Stimulated activated CD4-positive, alpha-beta T cell treated with anti-CD3 and anti-CD28 coated beads, TNF-alpha, amount 100 ng/mL, for 1 hour (primary cell): ENCODE measurements around the gene CD300LB.
"Not testable (repeated sequence)": the region's sequence is repeated elsewhere in the genome, so short reads cannot be mapped to it uniquely, and the experiment has no call there.

ENCODE experiments used
- DNase-seq, 3 donors: peaks; one replicate each; pipeline ENCODE4 v3.0.0-alpha.2; 2020; ENCODE audit warnings: low read depth in 3 of 3, low spot score in 1 of 3

The CD300LB gene

GRCh38 chr17:74531231-74531761 lies at the start of gene CD300LB:
TSS of gene CD300LB (minus strand) at chr17:74531475. CDS start at chr17:74531350, 125 bp downstream.
- no peak for DNase-seq

- DNase-seq = no peak
These were observed 48.6 kb upstream of the CD300LB start for GRCh38 chr17:74579900-74580299.

- no peak for DNase-seq
These were observed 47.7 kb upstream of the CD300LB start for GRCh38 chr17:74578979-74579378.

DNA sequence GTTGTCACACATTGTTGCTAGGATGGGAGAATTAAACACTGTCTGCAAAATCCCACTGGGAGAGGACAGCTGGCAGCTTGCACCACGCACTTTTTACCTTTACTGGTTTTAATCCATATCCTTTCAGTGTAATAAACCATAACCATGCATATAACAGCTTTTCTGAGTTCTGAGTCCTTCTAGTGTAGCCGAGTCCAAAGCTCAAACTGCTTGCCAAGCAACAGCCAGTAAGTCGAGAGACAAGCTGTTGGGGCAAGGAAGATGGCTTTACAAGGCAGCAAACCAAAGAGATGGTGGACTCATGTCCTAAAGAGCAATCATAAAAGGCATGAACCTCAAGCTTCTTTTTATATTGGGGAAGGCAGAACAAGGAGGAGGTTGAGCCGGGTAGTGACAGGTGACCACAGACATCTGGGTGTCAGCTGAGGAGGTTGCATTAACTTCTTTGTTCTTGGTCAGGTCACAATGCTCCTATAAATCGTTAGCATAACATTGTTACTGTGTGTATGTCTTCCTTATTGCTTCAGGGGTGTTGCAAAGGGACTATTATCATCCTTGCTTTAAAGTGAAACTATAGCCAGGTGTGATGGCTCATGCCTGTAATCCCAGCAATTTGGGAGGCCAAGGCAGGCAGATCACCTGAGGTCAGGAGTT lies 43.3 kb upstream of the CD300LB start:
- no peak for DNase-seq

DNA sequence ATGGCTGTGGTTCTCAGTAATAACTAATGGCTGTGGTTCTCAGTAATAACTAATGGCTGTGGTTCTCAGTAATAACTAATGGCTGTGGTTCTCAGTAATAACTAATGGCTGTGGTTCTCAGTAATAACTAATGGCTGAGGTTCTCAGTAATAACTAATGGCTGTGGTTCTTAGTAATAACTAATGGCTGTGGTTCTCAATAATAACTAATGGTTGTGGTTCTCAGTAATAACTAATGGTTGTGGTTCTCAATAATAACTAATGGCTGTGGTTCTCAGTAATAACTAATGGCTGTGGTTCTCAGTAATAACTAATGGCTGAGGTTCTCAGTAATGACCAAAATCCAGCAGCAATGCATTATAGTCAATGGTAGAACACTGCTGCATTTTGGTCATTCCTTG lies 42.4 kb upstream of the CD300LB start:
- not testable (repeated sequence) for DNase-seq

DNA sequence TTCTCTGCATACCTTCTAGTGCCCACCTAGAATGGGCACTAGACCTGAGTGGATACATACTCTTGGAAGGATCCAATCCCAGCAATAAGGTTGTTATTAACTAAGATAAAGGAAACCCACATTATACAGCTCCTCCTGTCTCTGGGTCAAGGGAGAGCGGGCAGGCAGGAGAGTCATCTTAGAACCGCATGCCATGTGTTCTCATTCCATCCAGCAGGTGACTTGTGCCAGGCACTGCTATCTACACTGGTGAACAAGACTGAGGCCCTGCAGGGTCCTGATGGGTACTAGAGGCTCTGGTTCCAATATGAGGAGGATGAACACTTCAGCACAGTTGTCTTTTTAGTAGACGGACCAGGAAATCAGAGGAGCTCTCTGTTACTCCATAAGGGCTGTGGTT lies 41.9 kb upstream of the CD300LB start:
- no peak for DNase-seq

GRCh38 chr17:74571621-74572270 lies 40.5 kb upstream of the CD300LB start:
- no peak for DNase-seq

DNA sequence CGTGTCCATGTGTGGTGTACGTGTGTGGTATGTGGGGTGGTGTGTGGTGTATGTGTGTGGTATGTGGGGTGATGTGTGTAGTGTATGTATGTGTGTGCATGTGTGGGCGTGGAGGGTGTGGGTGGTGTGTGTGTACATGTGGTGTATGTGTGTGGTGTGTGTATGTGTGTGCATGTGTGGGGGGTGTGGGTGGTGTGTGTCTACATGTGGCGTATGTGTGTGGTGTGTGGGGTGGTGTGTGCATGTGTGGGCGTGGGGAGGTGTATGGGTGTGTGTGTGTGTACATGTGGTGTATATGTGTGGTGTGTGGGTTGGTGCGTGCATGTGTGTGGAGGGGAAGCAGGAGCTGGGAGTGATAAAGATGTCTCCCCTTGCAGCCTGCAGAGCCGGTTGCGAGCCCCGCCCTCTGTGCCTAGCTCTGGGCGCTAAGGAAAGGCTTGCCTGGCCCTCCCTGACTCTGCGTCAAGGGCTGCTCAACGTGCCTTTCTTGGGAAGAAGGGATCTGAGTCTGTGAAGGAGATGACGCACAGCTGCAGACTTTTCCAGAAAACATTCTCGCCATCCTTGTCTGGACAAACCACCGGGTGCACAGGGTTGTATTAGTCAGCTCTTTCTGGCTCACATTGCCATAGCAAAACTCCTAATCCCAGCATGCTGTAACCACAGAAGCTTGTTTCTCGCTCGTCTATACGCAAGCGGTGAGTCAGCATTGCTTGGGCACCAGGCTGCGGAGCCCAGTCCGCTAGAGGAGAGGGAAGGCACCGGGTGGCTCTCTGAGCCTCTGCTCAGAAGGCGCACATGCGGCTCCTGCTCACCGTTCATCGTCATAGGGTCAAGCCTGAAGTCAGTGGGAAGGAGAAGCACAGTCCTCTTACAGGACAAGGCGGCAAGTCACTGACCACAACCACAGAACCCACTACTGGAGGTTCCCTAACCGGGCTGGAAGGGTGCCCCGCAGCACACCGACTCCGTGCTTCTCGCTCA lies 38.0 kb upstream of the CD300LB start:
- no peak for DNase-seq

GRCh38 chr17:74568106-74568873 lies 37.0 kb upstream of the CD300LB start:
- DNase-seq = no peak

DNA sequence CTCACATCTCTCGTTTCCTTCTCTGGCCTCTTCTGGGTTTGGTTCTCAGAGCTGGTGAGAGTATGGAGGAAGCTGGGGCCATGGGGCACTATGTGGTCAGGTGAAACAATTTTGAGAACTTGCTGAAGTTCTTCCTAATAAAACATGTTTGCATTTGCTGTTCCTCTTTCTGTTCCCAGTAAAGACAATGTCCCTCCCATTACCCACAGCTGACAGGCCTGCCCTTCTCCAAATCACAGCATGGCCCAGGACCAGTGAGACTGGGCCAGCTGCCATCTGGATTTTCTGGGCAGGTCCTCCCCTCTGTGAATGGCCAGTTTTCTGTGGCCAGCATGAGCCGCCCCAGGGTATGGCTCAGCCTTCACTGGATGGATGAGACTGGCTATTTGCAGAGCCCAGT lies 36.1 kb upstream of the CD300LB start, which contains the start of gene CD300H:
Gene CD300H, minus strand, starts transcription at position 113 of the 400 bp plus-strand sequence.
- DNase-seq = no peak

GRCh38 chr17:74566132-74566753 lies 35.0 kb upstream of the CD300LB start:
- peak in 1 of 3 donors; percentile 12 for DNase-seq

DNA sequence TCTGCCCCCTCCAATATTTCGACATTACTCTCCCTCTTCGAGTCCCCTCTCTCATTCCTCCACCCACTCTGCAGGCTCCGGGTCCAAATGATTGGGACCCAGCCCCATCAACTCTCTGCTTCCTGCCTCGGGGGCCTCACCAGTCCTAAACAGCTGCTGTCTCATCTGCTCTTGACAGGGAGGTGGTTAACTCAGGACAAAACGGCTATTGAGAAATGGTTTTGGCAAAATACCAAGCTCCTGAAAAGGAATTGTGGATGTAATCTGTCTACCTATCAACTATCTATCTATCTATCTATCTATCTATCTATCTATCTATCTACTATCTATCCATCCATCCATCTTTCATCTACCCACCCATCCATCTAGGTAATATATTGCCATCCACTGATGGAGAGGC lies 33.9 kb upstream of the CD300LB start:
- no peak for DNase-seq

DNA sequence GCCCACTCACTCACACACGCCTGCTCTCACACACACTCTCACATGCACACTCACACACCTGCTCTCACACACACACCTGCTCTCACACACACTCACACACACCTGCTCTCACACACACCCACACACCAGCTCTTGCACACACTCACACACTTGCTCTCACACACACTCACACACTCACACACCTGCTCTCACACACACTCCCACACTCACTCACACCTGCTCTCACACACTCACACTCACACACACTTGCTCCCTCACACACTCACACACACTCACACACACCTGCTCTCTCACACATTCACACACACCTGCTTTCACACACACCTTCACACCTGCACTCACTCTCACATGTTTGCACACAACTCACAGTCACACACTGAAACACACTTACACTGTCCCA lies 32.1 kb upstream of the CD300LB start:
- DNase-seq = no peak

DNA sequence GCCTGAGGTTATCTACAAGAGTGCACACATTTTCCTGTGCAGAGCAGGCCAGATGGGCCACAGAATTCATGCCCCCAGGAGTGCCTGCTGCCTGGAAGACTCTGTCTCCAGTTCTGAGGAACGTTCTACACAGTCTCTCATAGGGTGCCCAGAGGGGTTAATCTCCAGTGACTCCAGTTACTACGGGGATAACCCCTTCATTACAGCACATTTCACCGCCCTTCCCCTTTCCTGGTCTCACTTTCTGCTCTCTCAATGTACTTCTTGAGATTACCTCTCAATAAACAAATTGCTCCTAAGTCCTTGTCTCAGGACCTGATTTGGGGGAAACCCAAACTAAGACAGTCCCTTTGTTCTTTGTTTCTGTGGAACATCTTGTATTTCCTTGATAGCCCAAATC lies 30.3 kb upstream of the CD300LB start:
- no peak for DNase-seq

DNA sequence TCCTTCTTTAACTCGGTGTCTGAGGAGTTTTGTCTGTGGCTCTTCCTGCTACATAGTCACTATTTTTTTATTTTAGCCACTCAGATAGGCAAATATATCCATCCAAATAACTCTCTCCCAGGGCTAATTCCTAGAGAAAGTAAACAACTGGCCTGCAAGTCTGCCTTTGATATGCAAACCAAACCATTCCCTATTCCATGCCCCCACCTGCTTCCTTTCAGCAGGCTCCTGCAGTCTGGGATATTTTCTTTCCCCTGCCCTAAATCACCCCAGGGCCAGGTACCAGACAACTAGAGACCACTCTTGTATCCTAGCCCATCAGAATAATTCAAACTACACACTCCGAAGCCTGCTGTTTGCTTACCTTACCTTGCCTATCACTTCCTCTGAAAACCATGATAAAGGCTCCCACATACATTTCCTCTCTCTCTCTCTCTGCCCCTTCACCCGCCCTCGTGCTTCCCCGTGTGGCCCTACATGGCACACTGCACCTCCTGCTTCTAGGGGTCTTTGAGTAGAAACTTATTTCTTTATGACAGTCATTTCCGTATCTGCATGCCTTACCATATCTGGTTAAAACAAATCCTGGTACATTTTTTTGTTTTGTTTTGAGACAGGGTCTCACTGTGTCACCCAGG lies 27.7 kb upstream of the CD300LB start:
- no peak for DNase-seq

DNA sequence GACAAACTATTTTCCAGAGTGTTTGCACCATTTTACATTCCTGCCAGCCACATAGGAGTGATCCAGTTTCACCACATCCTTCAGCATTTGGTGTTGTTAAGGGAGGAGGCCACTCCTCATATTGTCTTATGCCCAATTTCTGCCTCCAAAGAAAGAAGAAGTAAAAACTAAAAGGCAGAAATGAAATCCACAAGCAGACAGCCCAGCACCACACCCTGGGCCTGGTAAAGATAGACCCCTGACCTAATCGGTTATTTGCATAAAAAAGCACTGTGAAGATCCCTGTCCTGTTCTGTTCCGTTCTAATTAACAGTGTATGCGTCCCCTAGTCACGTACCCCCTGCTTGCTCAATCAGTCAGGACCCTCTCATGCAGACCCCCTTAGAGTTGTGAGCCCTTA lies 27.1 kb upstream of the CD300LB start:
- DNase-seq = not testable (repeated sequence)

- DNase-seq = no peak
These were observed 24.2 kb upstream of the CD300LB start for GRCh38 chr17:74555427-74555940.

- DNase-seq = no peak
These were observed 23.6 kb upstream of the CD300LB start for GRCh38 chr17:74554909-74555308.

DNA sequence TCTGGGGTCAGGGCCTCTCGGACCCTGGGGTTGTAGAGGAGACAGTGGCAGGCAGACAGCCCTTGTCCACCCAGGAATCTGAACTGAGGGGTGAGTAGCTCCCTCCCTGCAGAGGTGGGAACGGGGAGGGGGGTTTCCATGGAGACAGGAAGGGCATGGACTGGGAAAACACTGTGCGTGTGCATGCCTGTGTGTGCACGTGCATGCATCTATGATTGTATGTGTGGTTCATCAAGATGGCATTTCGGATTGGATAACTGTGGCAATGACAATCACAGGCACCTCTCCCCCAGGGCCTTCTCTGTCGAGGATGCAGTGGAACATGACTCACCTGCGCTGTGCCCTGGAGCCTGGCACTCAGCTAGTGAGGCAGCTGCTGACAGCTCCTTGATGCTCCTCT lies 20.8 kb upstream of the CD300LB start:
- DNase-seq = no peak

DNA sequence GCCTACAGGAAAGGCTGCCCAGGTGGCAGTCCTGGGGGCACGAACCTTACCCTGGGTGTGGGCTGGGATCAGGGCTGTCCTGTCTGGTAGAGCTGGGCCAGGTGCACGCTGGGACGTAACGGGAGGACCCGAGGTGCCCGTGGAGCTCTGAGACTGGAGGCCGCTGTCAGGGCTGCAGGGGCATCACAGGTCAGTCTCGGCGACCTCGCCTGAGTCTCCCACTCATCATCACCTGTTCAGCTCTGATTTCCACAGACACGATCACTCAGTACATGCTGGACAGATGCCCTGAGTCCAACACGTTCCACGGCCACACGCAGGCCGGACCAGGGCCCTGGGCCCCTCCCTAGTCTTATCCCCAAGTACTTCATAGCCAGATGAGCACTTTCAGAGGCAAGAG lies 19.3 kb upstream of the CD300LB start:
- no peak for DNase-seq
